OCI-LY3 (cell line): ENCODE results near the gene SRP54.

Experiments
- H2AFZ ChIP-seq: fragments of 200-600, 300-600 bp; shearing (Covaris generic); 2 replicates; pipeline ENCODE4 v1.6.0; 2014; ENCODE audit warnings: antibody characterized with exemption, low read depth, low read length
- H3K27ac ChIP-seq: fragments of 200-600, 300-600 bp; sonication (generic); 2 replicates; pipeline ENCODE4 v1.5.1; 2014; ENCODE audit warnings: mild to moderate bottlenecking, low read length, moderate library complexity, mixed read lengths
- H3K27me3 ChIP-seq: fragments of 200-600, 300-600 bp; sonication (generic); 2 replicates; pipeline ENCODE4 v1.6.1; 2014; ENCODE audit warnings: low read depth, low read length, mixed read lengths
- H3K36me3 ChIP-seq: fragments of 200-600, 300-600 bp; sonication (generic); replicated peaks from 2 replicates; pipeline ENCODE3; 2014; ENCODE audit warnings: low read depth, low read length, mixed read lengths
- H3K4me1 ChIP-seq: fragments of 300-600, 200-600 bp; sonication (generic); 2 replicates; pipeline ENCODE4 v1.6.1; 2014; ENCODE audit warnings: low read length, mixed read lengths
- H3K4me2 ChIP-seq: fragments of 200-600, 300-600 bp; sonication (generic); 2 replicates; pipeline ENCODE4 v1.6.1; 2014; ENCODE audit warnings: low read length, mixed read lengths
- H3K4me3 ChIP-seq: fragments of 300-600, 200-600 bp; sonication (generic); 2 replicates; pipeline ENCODE4 v1.5.1; 2014; ENCODE audit warnings: antibody characterized with exemption, mild to moderate bottlenecking, low read length, moderate library complexity
- H3K79me2 ChIP-seq: fragments of 300-600, 200-600 bp; shearing (Covaris generic); 2 replicates; pipeline ENCODE4 v1.6.1; 2014; ENCODE audit warnings: mild to moderate bottlenecking, low read length, mixed read lengths
- H3K9ac ChIP-seq: fragments of 300-600, 200-600 bp; shearing (Covaris generic); 2 replicates; pipeline ENCODE4 v1.6.0; 2014; ENCODE audit warnings: mild to moderate bottlenecking, low read length, moderate library complexity
- H3K9me3 ChIP-seq: fragments of 200-600, 300-600 bp; shearing (Covaris generic); 2 replicates; pipeline ENCODE4 v1.6.1; 2014; ENCODE audit warnings: low read length, mixed read lengths; ENCODE audit not compliant: insufficient read depth
- H4K20me1 ChIP-seq: fragments of 200-600, 300-600 bp; sonication (generic); 2 replicates; pipeline ENCODE4 v1.6.1; 2016; ENCODE audit warnings: low read length, mixed read lengths; ENCODE audit not compliant: insufficient read depth
- EZH2phosphoT487 ChIP-seq: fragments of 200-600 bp; shearing (Covaris generic); IDR thresholded peaks from 2 replicates; pipeline ENCODE4 v1.6.1; 2018; ENCODE audit warnings: antibody characterized with exemption, mixed run types, low read depth
- TF ChIP-seq, protein P1 (sequence below): fragments of 200-600, 300-600 bp; sonication (generic); IDR thresholded peaks from 2 replicates; pipeline ENCODE4 v1.5.1; 2014; ENCODE audit warnings: antibody characterized with exemption, low read length, low read depth

Gene SRP54

DNA sequence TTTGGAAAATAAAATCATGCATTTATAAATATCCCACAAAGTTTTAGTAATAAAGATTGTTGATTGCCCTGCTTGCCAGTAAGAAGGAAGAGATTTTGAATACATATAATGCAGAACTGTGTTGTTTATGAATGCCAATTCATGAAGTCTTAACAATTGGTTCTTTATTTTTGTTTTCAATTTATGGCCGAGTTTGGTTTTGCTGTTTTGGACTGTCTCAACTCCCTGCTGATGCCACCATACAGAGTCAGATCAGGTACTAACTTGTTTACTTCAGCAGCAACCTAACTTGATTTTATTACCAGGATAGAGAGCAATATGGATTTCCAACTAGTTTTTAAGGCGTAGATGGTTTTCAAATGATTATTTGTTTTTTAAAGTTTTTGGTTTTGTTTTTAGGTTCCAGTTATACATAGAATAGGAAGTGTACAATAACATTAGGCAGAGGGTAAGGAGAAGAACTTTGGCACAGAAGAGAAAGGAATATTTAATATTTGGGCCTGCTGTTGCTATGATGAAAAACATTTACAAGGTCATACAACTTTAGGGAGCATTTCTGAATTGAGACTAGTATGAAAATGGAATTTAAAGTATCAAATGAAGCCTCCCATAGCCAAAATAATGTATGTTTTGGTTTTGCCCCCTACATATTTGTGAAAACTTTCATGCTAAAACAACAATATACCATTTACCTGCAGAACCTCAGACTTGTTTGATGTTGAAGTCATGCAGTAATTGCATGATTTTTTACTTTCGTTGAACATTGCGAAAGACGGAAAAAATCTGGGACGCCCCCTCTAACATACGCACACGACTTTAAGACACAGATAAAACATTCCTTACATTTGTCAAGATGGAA is 62.4 kb downstream of the SRP54 start:
- H3K4me2 ChIP-seq: peak overlapping the region; percentile 74
- peak overlapping the region; percentile 92 for H2AFZ ChIP-seq
- peak overlapping the region; percentile 71 for H3K27ac ChIP-seq
- no peaks in the 10 kb centered on the region for H3K9me3 ChIP-seq
- peak overlapping the region; percentile 79 for H3K9ac ChIP-seq
- TF ChIP-seq EZH2phosphoT487: no peak
- TF ChIP-seq, protein P1, sequence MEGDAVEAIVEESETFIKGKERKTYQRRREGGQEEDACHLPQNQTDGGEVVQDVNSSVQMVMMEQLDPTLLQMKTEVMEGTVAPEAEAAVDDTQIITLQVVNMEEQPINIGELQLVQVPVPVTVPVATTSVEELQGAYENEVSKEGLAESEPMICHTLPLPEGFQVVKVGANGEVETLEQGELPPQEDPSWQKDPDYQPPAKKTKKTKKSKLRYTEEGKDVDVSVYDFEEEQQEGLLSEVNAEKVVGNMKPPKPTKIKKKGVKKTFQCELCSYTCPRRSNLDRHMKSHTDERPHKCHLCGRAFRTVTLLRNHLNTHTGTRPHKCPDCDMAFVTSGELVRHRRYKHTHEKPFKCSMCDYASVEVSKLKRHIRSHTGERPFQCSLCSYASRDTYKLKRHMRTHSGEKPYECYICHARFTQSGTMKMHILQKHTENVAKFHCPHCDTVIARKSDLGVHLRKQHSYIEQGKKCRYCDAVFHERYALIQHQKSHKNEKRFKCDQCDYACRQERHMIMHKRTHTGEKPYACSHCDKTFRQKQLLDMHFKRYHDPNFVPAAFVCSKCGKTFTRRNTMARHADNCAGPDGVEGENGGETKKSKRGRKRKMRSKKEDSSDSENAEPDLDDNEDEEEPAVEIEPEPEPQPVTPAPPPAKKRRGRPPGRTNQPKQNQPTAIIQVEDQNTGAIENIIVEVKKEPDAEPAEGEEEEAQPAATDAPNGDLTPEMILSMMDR: no peak
- H3K4me3 ChIP-seq: peak overlapping the region; percentile 91
- no peaks in the 10 kb centered on the region for H3K36me3 ChIP-seq
- H3K79me2 ChIP-seq: peaks cover 6% of the 10 kb centered on the region; the same call in 1 of the 2 replicates
- H4K20me1 ChIP-seq: no peaks in the 10 kb centered on the region
- H3K4me1 ChIP-seq: peaks cover 9% of the 10 kb centered on the region
- no peaks in the 10 kb centered on the region for H3K27me3 ChIP-seq

DNA sequence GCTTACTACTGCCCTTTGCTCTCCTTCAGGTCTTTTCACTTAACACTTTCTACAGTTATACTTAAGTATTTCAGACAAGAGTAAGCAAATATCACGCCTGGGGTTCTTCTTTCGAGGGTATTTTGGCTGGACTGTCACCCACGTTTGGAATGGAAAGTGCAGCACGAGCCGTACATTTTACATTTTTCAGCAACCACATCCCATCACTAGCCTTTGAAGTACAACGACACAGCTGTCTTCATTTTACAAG is 62.9 kb downstream of the SRP54 start:
- H3K27me3 ChIP-seq: no peaks in the 10 kb centered on the region
- H3K4me2 ChIP-seq: peak overlapping the region; percentile 74
- H3K9ac ChIP-seq: peak overlapping the region; percentile 79
- H3K9me3 ChIP-seq: no peaks in the 10 kb centered on the region
- peaks cover 6% of the 10 kb centered on the region; the same call in 1 of the 2 replicates for H3K79me2 ChIP-seq
- H2AFZ ChIP-seq: peak overlapping the region; percentile 92
- H3K27ac ChIP-seq: peak overlapping the region; percentile 71
- H3K36me3 ChIP-seq: no peaks in the 10 kb centered on the region
- TF ChIP-seq EZH2phosphoT487: no peak
- TF ChIP-seq, protein P1: no peak
- peaks cover 9% of the 10 kb centered on the region for H3K4me1 ChIP-seq
- no peaks in the 10 kb centered on the region for H4K20me1 ChIP-seq
- H3K4me3 ChIP-seq: peak overlapping the region; percentile 91

DNA sequence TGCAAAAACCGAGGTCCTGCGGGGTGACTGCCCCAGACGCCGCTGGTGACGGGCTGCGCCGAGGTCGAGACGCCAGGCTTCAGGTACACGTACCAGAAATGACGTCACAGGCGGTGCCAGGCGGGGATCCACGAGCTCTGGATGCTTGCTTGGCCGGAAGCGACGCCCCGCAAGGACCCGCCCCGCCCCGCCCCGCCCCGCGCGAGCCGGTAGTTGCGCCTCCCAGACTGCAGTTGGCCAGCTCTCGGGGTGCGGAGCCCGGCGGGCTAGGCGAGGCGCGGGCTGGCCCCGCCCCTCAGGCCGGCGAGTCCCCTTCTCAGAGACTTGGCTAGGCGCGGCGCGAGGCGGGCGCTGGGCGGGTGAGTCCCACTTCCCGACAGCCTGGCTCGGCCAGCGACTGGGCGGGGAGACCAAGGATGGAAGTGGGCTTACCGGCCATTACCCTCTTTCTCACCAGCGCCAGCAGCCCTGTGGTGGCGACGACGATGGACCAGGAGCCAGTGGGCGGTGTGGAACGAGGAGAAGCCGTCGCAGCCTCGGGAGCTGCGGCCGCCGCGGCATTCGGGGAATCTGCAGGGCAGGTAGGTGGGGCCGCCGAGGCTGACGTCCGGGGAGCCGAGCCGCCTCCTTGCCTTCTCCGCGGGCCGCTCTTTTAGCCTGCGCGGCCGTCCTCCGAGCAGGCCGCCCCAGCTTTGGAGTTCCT is 63.4 kb downstream of the SRP54 start, which contains the start of gene FAM177A1:
FAM177A1 (plus strand) TSS at position 225 of the 703 bp plus-strand sequence; CDS start at position 417, 192 bp downstream.
- Histone ChIP-seq H3K4me1 (peaks cover 9% of the 10 kb centered on the region), H3K4me3 (peak within 1 kb of the TSS; percentile 91), H3K27ac (peak within 1 kb of the TSS; percentile 75), H3K79me2 (peaks cover 6% of the 10 kb centered on the region; the same call in 1 of the 2 replicates), H3K4me2 (peak within 1 kb of the TSS; percentile 78), H4K20me1 (no peaks in the 10 kb centered on the region), H3K27me3 (no peaks in the 10 kb centered on the region), H3K9me3 (no peaks in the 10 kb centered on the region), H2AFZ (peak within 1 kb of the TSS; percentile 95), H3K9ac (peak within 1 kb of the TSS; percentile 81), H3K36me3 (no peaks in the 10 kb centered on the region)
- no peak for TF ChIP-seq EZH2phosphoT487
- TF ChIP-seq, protein P1: no peak
